Upper lobe of left lung (tissue), 6 donors: ENCODE results near the gene APP. TPM values are rescaled to one million over a fixed set of nuclear protein-coding genes. Genes with fewer than 3 reads are reported as not detected.
"Not testable (repeated sequence)": the region's sequence is repeated elsewhere in the genome, so short reads cannot be mapped to it uniquely, and the experiment has no call there.

Experiments
- ATAC-seq, 2 donors: fragments of 200-7000 bp; cut with Tn5 transposase; one replicate each; pipeline ENCODE4 v1.9.1; 2022; ENCODE audit warnings: mild to moderate bottlenecking in 2 of 2, moderate library complexity in 2 of 2; ENCODE audit not compliant: low FRiP score in 2 of 2
- DNase-seq, 2 donors: peaks; one replicate each; pipeline ENCODE4 v3.0.0-alpha.2; 2019 to 2020
- H3K27ac ChIP-seq, 4 donors: fragments of 200-600 bp; sonication (generic); one replicate each; pipeline ENCODE4 v1.5.1; 2016 to 2019
- H3K27me3 ChIP-seq, 4 donors: fragments of 200-600 bp; sonication (generic); one replicate each; pipeline ENCODE4 v1.5.1; 2017 to 2019
- H3K36me3 ChIP-seq, 4 donors: fragments of 200-600 bp; sonication (generic); one replicate each; pipeline ENCODE4 v1.5.1; 2016 to 2019
- H3K4me1 ChIP-seq, 4 donors: fragments of 200-600 bp; sonication (generic); one replicate each; pipeline ENCODE4 v1.5.1; 2018 to 2019
- H3K4me3 ChIP-seq, 4 donors: fragments of 200-600 bp; sonication (generic); one replicate each; pipeline ENCODE4 v1.5.1; 2017 to 2019; ENCODE audit warnings: mild to moderate bottlenecking in 2 of 4, moderate library complexity in 1 of 4
- H3K9me3 ChIP-seq, 4 donors: fragments of 200-600 bp; sonication (generic); one replicate each; pipeline ENCODE4 v1.5.1; 2018 to 2019
- EP300 ChIP-seq, 4 donors: sonication (generic); formaldehyde crosslinking; IDR thresholded peaks; one replicate each; pipeline ENCODE4 v1.5.1; 2017; ENCODE audit warnings: antibody characterized with exemption in 4 of 4, control low read depth in 2 of 4
- POLR2A ChIP-seq, 4 donors: fragments of 450-650 bp; IDR thresholded peaks; one replicate each; pipeline ENCODE4 v1.5.1; 2016 to 2017; ENCODE audit warnings: antibody characterized with exemption in 4 of 4, mild to moderate bottlenecking in 2 of 4
- POLR2AphosphoS5 ChIP-seq, 2 donors: sonication (generic); formaldehyde crosslinking; IDR thresholded peaks; one replicate each; pipeline ENCODE4 v1.5.1; 2017; ENCODE audit warnings: antibody characterized with exemption in 2 of 2
- WGBS, 2 donors: methylation state at CpG; one replicate each; pipeline ENCODE4 v1.1.5; 2017 to 2018; 5-methylcytosine and 5-hydroxymethylcytosine counted together
- total RNA-seq, 6 donors: library from RNA; depleted of rRNA in 4 of 6; stranded (reverse); fragments of >200 nt in 4 of 6; gene quantifications; one replicate each; pipeline versions ENCODE4 v1.1.0 to v1.2.1, GENCODE V29; 2016 to 2021
- TF ChIP-seq, protein P1 (sequence below), 6 experiments: fragments of 450-650 bp in 4 of 6; fragments of 200-600 bp in 2 of 6; sonication (generic) in 2 of 6; IDR thresholded peaks; one replicate each; pipeline ENCODE4 v1.5.1; 2016 to 2019; ENCODE audit warnings: antibody characterized with exemption in 6 of 6
- donor health status: DM: no; HTN: no; CAD: no; lungs with moderate emphysema.
- donor health status: DM: no; HTN: yes; CAD: no; lungs with severe emphysema.

APP gene
- total RNA-seq, 6 donors from 2014 or later: 177 to 444 (median 391) TPM

DNA sequence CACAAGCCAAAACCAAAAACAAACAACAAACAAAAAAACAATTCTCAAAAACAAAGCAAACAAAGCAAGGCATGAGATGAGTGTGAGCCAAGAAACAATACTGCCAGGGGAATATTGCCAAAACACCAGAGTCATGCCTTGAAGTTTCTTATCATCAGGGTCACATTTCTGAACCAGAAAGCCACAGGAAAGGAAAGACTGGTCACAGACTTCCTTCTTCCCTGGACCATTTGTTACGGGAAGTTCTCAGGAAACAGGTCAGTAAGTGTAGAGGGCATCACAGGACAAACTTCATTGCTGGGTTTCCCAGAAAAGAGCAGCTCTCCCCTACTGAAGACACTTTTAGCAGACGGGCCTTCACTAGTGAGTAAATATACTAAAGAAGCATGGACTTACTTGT, 244.6 kb downstream of the APP start:
- no peak for DNase-seq
- TF ChIP-seq POLR2A (IDR thresholded peaks at IDR 0.05) (no peak), POLR2AphosphoS5 (IDR thresholded peaks at IDR 0.05) (peak; percentile 82 to 96), EP300 (IDR thresholded peaks at IDR 0.05) (peak; percentile 84 to 99 (median 98))
- H3K4me1 ChIP-seq: peaks cover 7 to 18% (median 14%) of the 10 kb centered on the region in 4 donors
- no peaks in the 10 kb centered on the region for H3K27me3 ChIP-seq
- ATAC-seq: peak; percentile 39 to 70
- H3K9me3 ChIP-seq: no peaks in the 10 kb centered on the region
- WGBS, 2 donors: 33 to 37% methylated on average over 2 of the region's 2 CpGs
- peak overlapping the region; percentile 69 to 79 (median 72) for H3K27ac ChIP-seq
- no peaks in the 10 kb centered on the region for H3K36me3 ChIP-seq
- no peak overlapping the region for H3K4me3 ChIP-seq

DNA sequence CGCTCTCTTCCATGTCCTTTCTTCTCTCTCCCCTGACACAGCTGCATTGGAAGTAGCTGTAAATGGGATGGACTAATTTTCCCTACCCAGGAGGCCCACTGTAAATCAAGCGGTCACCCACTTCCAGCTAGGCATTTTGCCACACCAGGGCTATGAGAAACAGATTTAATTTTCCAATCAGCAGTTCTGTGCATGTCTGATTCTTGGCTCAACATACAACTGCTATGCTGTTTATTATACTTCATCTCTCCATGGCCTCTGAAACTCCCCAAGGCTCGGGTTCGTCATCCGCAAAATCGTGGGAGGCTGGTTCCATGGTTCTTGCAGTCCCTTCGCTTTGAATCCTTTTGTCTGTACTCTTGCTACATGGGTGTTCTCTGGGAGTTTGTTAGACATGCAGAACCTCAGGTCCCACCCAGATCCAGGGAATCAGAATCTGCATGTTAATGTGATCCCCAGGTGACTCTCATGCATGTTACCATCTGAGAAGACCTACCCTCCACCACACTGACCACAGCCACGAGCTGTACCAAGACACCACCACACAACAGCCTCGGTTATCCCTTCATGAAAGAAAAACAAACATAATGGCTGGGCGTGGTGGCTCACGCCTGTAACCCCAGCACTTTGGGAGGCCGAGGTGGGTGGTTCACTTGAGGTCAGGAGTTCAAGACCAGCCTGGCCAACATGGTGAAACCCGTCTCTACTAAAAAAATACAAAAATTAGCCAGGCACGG, 245.3 kb downstream of the APP start:
- Histone ChIP-seq H3K36me3 (no peaks in the 10 kb centered on the region), H3K4me3 (no peak overlapping the region), H3K9me3 (no peaks in the 10 kb centered on the region), H3K27ac (peak overlapping the region; percentile 30 to 71 (median 52)), H3K4me1 (peaks cover 7 to 18% (median 14%) of the 10 kb centered on the region in 4 donors), H3K27me3 (no peaks in the 10 kb centered on the region)
- no peak for ATAC-seq
- WGBS, 2 donors: 83 to 85% methylated on average over 14 of the region's 14 CpGs
- DNase-seq: no peak
- TF ChIP-seq EP300 (IDR thresholded peaks at IDR 0.05): no peak
- TF ChIP-seq, protein P1, sequence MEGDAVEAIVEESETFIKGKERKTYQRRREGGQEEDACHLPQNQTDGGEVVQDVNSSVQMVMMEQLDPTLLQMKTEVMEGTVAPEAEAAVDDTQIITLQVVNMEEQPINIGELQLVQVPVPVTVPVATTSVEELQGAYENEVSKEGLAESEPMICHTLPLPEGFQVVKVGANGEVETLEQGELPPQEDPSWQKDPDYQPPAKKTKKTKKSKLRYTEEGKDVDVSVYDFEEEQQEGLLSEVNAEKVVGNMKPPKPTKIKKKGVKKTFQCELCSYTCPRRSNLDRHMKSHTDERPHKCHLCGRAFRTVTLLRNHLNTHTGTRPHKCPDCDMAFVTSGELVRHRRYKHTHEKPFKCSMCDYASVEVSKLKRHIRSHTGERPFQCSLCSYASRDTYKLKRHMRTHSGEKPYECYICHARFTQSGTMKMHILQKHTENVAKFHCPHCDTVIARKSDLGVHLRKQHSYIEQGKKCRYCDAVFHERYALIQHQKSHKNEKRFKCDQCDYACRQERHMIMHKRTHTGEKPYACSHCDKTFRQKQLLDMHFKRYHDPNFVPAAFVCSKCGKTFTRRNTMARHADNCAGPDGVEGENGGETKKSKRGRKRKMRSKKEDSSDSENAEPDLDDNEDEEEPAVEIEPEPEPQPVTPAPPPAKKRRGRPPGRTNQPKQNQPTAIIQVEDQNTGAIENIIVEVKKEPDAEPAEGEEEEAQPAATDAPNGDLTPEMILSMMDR (IDR thresholded peaks at IDR 0.05): no peak
- TF ChIP-seq POLR2A (IDR thresholded peaks at IDR 0.05): no peak
- no peak for TF ChIP-seq POLR2AphosphoS5 (IDR thresholded peaks at IDR 0.05)

DNA sequence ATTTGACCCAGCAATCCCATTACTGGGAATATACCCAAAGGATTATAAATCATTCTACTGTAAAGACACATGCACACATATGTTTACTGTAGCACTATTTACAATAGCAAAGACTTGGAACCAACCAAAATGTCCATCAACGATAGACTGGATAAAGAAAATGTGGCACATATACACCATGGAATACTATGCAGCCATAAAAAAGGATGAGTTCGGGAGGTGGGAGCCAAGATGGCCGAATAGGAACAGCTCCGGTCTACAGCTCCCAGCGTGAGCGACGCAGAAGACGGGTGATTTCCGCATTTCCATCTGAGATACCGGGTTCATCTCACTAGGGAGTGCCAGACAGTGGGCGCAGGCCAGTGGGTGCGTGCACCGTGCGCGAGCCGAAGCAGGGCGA, 252.4 kb downstream of the APP start:
- not testable (repeated sequence) for H3K36me3 ChIP-seq, H3K27me3 ChIP-seq, H3K4me3 ChIP-seq, H3K27ac ChIP-seq, ATAC-seq, H3K9me3 ChIP-seq, H3K4me1 ChIP-seq, DNase-seq
- 89 to 95% methylated on average over 4 to 10 of the region's 17 CpGs for WGBS, 2 donors

DNA sequence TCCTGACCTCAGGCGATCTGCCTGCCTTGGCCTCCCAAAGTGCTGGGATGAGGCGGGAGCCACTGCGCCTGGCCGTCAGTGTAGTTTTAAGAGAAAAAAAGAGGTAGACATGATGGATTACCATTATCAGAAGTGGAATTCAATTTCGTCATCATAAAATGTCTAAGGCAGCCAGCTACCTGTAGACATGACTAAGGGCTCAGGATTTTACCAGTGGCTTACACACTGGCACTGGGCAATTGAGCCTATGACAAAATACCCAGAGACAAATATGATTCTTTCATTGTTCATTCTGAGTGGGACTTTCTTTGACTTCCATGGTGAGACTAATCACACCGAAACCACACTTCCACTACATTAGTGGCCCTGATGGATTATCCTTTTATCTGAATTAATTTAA, 254.3 kb downstream of the APP start:
- H3K27me3 ChIP-seq: no peaks in the 10 kb centered on the region
- DNase-seq: peak in 1 of 2 donors; percentile 28

DNA sequence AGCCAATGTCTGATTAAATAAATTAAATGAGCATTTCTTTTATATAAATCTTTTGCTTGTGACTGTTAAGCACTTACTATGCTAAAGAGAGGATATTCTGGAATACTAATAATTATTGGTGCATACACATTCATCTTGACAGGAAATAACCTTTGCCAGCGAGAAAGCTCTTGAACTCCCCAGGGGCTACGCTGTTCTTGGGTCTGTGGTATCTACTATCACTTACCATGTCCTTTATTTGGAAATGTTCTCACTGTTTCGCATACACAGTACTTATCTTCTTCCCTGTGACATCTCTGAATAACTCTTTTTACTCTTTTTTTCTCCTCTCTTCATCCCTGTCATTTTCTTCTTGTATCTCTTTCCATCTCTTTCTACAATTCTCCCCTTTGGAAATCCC, 257.1 kb downstream of the APP start:
- 79 to 89% methylated on average over 3 of the region's 3 CpGs for WGBS, 2 donors
- no peak for ATAC-seq
- TF ChIP-seq POLR2A (IDR thresholded peaks at IDR 0.05) (no peak), EP300 (IDR thresholded peaks at IDR 0.05) (no peak), POLR2AphosphoS5 (IDR thresholded peaks at IDR 0.05) (no peak)
- TF ChIP-seq, protein P1 (IDR thresholded peaks at IDR 0.05): no peak
- no peaks in the 10 kb centered on the region for H3K9me3 ChIP-seq
- DNase-seq: no peak
- peaks cover 0 to 10% (median 8%) of the 10 kb centered on the region in 4 donors for H3K4me1 ChIP-seq
- no peaks in the 10 kb centered on the region for H3K36me3 ChIP-seq
- no peaks in the 10 kb centered on the region for H3K27me3 ChIP-seq
- no peak overlapping the region for H3K27ac ChIP-seq
- no peak overlapping the region for H3K4me3 ChIP-seq

More for the DNA sequence above, 254.3 kb downstream of the APP start:
- H3K4me1 ChIP-seq: peaks cover 0 to 8% (median 7%) of the 10 kb centered on the region in 4 donors
- no peak overlapping the region for H3K4me3 ChIP-seq
- ATAC-seq: no peak
- no peak for TF ChIP-seq POLR2A (IDR thresholded peaks at IDR 0.05)
- TF ChIP-seq EP300 (IDR thresholded peaks at IDR 0.05): no peak
- no peak for TF ChIP-seq POLR2AphosphoS5 (IDR thresholded peaks at IDR 0.05)
- TF ChIP-seq, protein P1 (IDR thresholded peaks at IDR 0.05): no peak
- H3K9me3 ChIP-seq: no peaks in the 10 kb centered on the region
- H3K36me3 ChIP-seq: no peaks in the 10 kb centered on the region
- 92 to 99% methylated on average over 6 of the region's 6 CpGs for WGBS, 2 donors
- no peak overlapping the region for H3K27ac ChIP-seq

DNA sequence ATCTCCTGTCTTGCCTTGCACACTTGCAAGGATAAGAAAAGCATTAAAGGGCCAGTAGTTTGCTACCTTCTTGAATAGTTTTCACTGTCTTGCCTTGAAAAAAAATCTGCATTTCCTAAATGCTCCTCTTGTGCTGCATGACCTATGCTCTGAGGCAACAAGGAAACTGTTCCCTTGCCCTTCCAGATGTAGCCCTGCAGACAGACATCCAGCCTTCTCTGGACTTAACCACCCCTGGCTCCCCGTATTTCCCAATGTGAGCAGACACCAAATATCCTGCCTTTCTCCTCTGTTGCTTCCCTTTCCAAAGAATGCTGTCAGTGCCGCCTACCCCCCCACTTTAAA, 258.2 kb downstream of the APP start:
- H3K4me3 ChIP-seq: no peak overlapping the region
- WGBS, 2 donors: 65 to 78% methylated on average over 2 of the region's 2 CpGs
- H3K27me3 ChIP-seq: no peaks in the 10 kb centered on the region
- TF ChIP-seq POLR2AphosphoS5 (IDR thresholded peaks at IDR 0.05): no peak
- no peak for TF ChIP-seq EP300 (IDR thresholded peaks at IDR 0.05)
- DNase-seq (no peak), ATAC-seq (no peak)
- H3K4me1 ChIP-seq: peaks cover 0 to 14% (median 9%) of the 10 kb centered on the region in 4 donors
- no peak overlapping the region for H3K27ac ChIP-seq
- H3K9me3 ChIP-seq: no peaks in the 10 kb centered on the region
- no peaks in the 10 kb centered on the region for H3K36me3 ChIP-seq
